HG02938 (cell line): ENCODE results near the gene SLMAP.

Source experiments
- ATAC-seq: cut with Tn5 transposase; IDR thresholded peaks from one replicate; pipeline ENCODE4 v1.9.1; 2021; ENCODE audit warnings: mild to moderate bottlenecking, moderate library complexity; ENCODE audit not compliant: unreplicated experiment

SLMAP gene

GRCh38 chr3:57746156-57747010 is 9.7 kb upstream of the SLMAP start:
- no peak for ATAC-seq

- no peak for ATAC-seq
Measured at GRCh38 chr3:57749542-57749941, 6.6 kb upstream of the SLMAP start.

GRCh38 chr3:57752307-57752706 is 3.8 kb upstream of the SLMAP start:
- ATAC-seq, result no peak

GRCh38 chr3:57753016-57753415 is 3.1 kb upstream of the SLMAP start:
- no peak for ATAC-seq

- no peak for ATAC-seq
Measured at GRCh38 chr3:57755368-57755675, 787 bp upstream of the SLMAP start.

GRCh38 chr3:57756528-57757401 is 656 bp downstream of the SLMAP start:
- ATAC-seq, result peak; percentile 14

- no peak for ATAC-seq
Measured at GRCh38 chr3:57757642-57758297, 1.7 kb downstream of the SLMAP start.

DNA sequence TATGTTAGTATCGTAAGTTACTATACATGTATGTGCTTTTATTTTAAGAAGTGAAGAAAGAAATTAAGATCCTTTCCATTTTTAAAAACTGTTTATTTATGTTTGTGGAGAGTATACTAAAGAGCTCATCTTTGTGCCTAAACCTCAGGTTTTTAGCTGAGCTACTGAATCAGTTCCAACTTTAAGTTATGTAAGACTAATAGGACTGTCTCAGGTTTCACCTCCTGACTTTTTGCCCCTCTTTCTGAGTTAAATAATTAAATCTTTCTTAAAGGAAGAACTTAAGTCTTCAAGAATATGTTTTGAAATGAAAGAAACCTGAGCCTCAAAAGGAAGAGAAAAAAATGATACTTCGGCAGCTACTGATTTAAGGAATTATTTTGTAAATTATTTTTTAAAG is 2.6 kb downstream of the SLMAP start:
- no peak for ATAC-seq

DNA sequence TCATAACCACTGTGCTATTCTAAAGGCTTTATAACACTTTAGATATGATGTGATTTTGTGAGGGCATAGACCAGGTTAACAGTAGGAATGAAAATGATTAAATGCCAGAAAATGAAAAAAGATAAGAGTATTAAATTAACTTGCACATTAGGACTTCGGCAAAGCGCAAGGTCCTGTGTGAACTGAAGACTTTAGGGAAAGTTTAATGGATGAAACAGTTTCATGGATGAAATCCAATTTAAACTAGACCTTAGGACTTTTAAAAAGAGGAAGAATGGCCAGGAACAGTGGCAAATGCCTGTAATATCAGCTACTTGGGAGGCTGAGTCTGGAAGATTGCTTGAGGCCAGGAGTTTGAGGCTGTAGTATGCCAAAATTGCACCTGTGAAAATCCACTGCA is 8.7 kb downstream of the SLMAP start:
- ATAC-seq, result no peak

DNA sequence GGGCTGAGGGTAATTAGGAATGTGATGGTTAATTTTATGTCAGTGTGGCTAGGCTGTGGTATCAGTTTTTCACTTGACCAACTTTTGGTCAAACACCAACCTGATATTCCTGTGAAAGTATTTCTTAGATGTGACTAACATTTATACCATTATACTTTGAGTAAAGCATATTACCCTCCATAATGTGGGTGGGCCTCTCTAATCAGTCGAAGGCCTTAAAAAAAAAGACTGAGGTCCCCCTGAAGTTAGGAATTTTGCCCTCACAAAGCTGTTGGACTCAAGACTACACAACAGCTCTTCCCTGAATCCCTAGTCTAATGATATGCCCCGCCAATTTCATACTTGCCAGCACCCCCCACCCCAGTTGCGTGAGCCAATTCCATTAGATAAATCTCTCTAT is 12.5 kb downstream of the SLMAP start:
- no peak for ATAC-seq

DNA sequence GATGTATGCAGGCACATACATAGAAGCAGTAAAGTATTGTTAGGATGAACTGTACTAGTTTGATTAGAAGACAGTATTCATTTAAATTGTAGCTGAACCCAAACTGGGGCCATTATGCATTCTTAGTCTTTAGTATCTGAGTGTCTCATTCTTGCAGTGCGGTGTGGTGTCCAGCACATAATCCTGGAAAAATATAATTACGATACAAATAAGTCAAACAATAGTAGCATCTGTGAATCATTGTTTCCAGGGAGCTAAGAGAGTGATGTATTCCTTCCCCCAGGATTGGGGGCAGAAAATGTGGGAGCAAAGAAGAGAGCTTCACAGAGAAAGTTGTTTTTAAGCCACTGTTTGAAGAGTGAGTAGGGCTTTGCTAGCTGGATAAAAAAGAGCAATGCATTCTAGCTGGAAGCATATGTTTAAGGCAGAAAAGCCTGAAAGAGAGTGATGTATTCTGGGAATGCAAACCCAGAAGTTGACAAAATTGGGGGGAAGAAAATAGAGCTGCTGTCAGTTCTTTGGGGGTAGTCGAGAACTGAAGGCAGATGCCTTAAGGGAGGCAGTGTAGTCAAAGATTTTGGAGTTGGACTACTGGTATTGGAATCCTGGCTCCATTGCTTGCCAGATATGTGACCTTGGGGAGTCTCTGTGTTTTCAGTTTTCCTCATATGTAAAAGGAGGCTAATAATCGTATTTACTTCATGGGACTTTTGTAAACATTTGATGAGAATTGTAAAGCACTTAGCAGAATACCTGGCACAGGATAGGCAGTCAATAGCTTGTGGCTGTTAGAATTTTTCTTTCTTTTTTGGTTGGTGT is 14.1 kb downstream of the SLMAP start:
- no peak for ATAC-seq

DNA sequence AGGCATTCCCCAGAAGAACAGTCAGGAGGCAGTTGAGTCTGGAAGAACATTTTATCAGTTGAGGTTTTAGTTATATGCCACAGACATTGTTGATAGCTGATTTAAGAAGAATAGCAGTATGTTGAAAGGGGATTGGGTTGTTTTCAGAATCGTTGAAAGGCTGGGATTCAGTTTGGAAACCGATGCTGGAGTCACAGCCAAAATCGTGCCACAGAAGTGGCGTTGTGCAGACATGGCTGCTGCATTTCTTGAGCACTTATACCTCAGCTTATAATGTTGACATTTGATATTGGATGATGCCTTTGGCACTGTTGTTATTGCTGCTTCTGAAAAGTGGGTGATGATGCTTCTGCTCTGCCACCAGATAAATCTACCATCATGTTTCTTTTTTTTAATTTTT is 16.1 kb downstream of the SLMAP start:
- ATAC-seq, result no peak

DNA sequence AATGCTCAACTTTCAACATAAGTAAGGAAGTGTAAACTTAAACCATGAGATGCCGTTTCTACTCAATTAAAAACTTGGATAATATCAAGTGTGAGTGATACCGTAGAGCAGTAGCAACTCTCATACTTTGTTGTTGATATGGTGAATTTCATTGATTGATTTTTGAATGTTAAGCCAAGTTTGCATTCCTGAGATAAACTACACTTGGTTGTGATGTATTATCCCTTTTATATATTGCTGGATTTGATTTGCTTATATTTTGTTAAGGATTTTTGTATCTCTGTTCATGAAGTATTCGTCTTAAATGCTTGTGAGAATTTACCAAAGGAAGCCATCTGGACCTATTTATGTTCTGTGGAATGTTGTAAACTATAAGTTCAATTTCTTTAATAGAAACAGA is 21.7 kb downstream of the SLMAP start:
- no peak for ATAC-seq

DNA sequence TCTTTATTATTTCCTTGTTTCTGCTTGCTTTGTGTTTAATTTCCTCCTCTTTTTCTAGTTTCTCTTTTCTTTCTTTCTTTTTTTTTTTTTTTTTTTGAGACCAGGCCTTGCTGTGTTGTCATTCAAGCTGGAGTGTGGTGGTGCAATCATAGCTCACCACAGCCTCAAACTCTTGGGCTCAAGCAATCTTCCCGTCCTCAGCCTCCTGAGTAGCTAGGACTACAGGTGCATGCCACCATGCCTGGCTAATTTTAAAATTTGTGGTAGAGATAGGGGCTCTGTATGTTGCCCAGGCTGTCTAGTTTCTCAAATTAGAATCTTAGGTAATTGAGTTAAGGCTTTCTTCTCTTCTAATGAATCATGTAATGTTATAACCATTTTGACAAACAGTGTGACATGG is 22.4 kb downstream of the SLMAP start:
- ATAC-seq, result no peak

DNA sequence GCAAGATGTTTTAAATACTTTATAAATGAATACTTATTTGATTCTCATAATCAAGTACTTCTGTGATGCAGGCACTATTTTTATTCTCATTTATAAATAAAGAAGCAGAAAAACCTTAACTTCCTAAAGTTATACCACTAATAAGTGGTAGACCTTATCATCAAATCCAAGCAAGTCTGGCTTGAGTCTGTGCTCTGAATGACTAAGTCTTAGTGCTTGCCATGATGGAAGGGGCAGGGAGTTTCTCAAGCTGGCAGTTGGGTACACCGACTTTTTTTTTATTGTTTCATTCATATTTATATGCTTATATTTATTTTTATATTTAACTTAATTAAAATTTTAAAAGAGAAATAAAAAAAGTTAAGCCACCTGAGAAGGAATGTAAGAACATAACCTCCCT is 23.6 kb downstream of the SLMAP start:
- no peak for ATAC-seq

GRCh38 chr3:57783186-57784088 is 27.3 kb downstream of the SLMAP start:
- ATAC-seq, result no peak

GRCh38 chr3:57784089-57784735 is 28.1 kb downstream of the SLMAP start:
- ATAC-seq, result no peak

GRCh38 chr3:57785446-57785845 is 29.3 kb downstream of the SLMAP start:
- no peak for ATAC-seq

DNA sequence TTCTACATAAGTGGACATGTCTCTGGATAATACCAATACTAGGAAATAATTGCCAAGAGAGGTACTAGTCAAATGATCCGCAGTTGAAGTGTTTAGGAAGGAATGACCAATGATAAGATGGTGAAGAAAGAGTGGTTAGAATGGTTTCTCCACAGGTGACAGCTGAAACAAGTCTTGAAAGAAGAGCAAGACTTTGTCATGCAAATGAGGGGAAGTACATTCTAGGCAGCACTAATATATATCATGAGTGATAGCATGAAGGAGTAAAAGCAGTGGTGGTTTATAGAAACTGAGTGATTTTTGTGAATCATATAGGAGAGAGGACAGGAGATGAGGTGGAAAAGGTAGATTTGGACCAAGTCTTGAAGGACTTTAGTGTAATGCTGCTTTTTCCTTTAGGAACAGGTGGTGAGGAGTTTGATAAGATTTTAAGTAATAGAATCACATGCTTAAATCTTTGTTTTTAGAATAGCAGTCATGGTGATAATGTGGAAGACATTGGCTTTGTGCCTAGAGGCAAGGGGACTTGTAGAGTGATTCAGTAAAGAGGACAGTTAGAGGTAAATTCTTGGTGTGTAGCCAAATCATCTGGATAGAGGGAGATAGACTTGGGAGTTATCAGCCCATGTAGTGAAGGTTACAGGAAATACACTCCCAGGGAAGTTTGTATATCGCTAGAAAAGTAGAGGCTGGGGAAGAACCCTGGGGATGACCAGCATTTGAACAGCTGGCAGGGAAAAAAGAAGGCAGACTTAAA is 31.9 kb downstream of the SLMAP start:
- peak; percentile 97 for ATAC-seq
